IgD-negative memory B cell (primary cell): Measurements from ENCODE around the gene DPY19L3. TPM values are rescaled to one million over a fixed set of nuclear protein-coding genes. Genes with fewer than 3 reads are reported as not detected.
"Not testable (repeated sequence)": the region's sequence is repeated elsewhere in the genome, so short reads cannot be mapped to it uniquely, and the experiment has no call there.

Experiments used
- H3K27ac Mint-ChIP-seq, 3 donors: one replicate each; pipeline ENCODE4 v1.8.0; 2020 to 2022; ENCODE audit warnings: mild to moderate bottlenecking in 3 of 3, mixed read lengths in 3 of 3, moderate library complexity in 1 of 3
- H3K27me3 Mint-ChIP-seq: one replicate; pipeline ENCODE4 v1.8.0; 2021; ENCODE audit warnings: mixed read lengths
- H3K36me3 Mint-ChIP-seq: one replicate; pipeline ENCODE4 v1.8.0; 2020; ENCODE audit warnings: mild to moderate bottlenecking, mixed read lengths
- H3K4me1 Mint-ChIP-seq, 3 donors: one replicate each; pipeline ENCODE4 v1.8.0; 2020 to 2022; ENCODE audit warnings: mixed read lengths in 3 of 3, mild to moderate bottlenecking in 1 of 3
- H3K4me3 Mint-ChIP-seq, 4 donors: one replicate each; pipeline ENCODE4 v1.8.0; 2020 to 2022; ENCODE audit warnings: mild to moderate bottlenecking in 4 of 4, mixed read lengths in 4 of 4, moderate library complexity in 3 of 4
- H3K9me3 Mint-ChIP-seq, 3 donors: one replicate each; pipeline ENCODE4 v1.8.0; 2020 to 2021; ENCODE audit warnings: mixed read lengths in 3 of 3, mild to moderate bottlenecking in 1 of 3
- polyA plus RNA-seq: library from polyadenylated mRNA; unstranded; fragments of 300-500 nt; fragmentation: Illumina TruSeq; gene quantifications from one replicate; pipeline ENCODE4 v1.2.3, GENCODE V29; 2021

The DPY19L3 gene
- polyA plus RNA-seq, 1 donor from 2014 or later = 2.1 TPM

DNA sequence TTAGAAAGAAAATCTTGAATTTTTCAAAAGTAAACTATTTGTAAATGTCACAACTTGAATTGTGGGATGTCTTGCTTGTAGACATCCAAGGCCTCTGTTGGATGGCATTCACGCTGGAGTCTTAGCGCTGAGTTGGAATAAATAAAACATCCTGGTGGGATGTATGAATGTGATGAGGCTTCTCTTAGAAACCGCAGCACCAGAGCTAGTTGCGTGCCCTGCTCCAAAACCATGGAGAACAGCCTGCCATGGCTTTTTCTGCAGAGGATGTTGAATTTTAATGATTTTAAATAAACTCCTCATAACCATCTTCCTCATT, 70.4 kb downstream of the DPY19L3 start:
- Mint-ChIP-seq H3K27ac (no peak overlapping the region), H3K36me3 (peaks cover 12% of the 10 kb centered on the region), H3K9me3 (no peaks in the 10 kb centered on the region), H3K4me3 (no peak overlapping the region), H3K4me1 (no peaks in the 10 kb centered on the region), H3K27me3 (no peaks in the 10 kb centered on the region)

- no peak overlapping the region for H3K27ac Mint-ChIP-seq
- H3K9me3 Mint-ChIP-seq = no peaks in the 10 kb centered on the region
- H3K4me3 Mint-ChIP-seq = no peak overlapping the region
- H3K27me3 Mint-ChIP-seq = no peaks in the 10 kb centered on the region
- H3K4me1 Mint-ChIP-seq = no peaks in the 10 kb centered on the region
- peaks cover 29% of the 10 kb centered on the region for H3K36me3 Mint-ChIP-seq
Observed at GRCh38 chr19:32480321-32480720, 74.8 kb downstream of the DPY19L3 start.

- H3K27ac Mint-ChIP-seq = no peak overlapping the region
- H3K9me3 Mint-ChIP-seq = no peaks in the 10 kb centered on the region
- peaks cover 28% of the 10 kb centered on the region for H3K36me3 Mint-ChIP-seq
- no peaks in the 10 kb centered on the region for H3K27me3 Mint-ChIP-seq
- H3K4me3 Mint-ChIP-seq = no peak overlapping the region
- H3K4me1 Mint-ChIP-seq = no peaks in the 10 kb centered on the region
Observed at GRCh38 chr19:32483574-32483973, 78.0 kb downstream of the DPY19L3 start.

- H3K27me3 Mint-ChIP-seq = no peaks in the 10 kb centered on the region
- H3K4me3 Mint-ChIP-seq = no peak overlapping the region
- H3K36me3 Mint-ChIP-seq = peaks cover 6% of the 10 kb centered on the region
- peaks cover 0 to 11% (median 3%) of the 10 kb centered on the region in 3 donors for H3K9me3 Mint-ChIP-seq
- no peak overlapping the region for H3K27ac Mint-ChIP-seq
- no peaks in the 10 kb centered on the region for H3K4me1 Mint-ChIP-seq
Observed at GRCh38 chr19:32489971-32490370, 84.4 kb downstream of the DPY19L3 start.

GRCh38 chr19:32497391-32497790, 91.8 kb downstream of the DPY19L3 start:
- Mint-ChIP-seq H3K4me3 (no peak overlapping the region), H3K27me3 (peaks cover under 1% of the 10 kb centered on the region), H3K9me3 (peaks cover 0 to 9% (median 2%) of the 10 kb centered on the region in 3 donors), H3K27ac (no peak overlapping the region), H3K4me1 (no peaks in the 10 kb centered on the region), H3K36me3 (no peaks in the 10 kb centered on the region)

GRCh38 chr19:32498648-32499200, 93.2 kb downstream of the DPY19L3 start:
- Mint-ChIP-seq H3K4me1 (no peaks in the 10 kb centered on the region), H3K9me3 (peaks cover 0 to 9% (median 2%) of the 10 kb centered on the region in 3 donors), H3K4me3 (no peak overlapping the region), H3K27ac (no peak overlapping the region), H3K36me3 (no peaks in the 10 kb centered on the region), H3K27me3 (peaks cover 1% of the 10 kb centered on the region)

DNA sequence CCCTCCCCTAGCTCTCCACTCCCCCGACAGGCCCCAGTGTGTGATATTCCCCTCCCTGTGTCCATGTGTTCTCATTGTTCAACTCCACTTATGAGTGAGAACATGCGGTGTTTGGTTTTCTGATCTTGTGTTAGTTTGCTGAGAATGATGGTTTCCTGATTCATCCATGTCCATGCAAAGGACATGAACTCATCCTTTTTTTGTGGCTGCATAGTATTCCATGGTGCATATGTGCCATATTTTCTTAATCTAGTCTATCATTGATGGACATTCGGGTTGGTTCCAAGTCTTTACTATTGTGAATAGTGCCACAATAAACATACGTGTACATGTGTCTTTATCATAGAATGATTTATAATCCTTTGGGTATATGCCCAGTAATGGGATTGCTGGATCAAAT, 106.9 kb downstream of the DPY19L3 start:
- H3K4me3 Mint-ChIP-seq, H3K36me3 Mint-ChIP-seq, H3K9me3 Mint-ChIP-seq, H3K27ac Mint-ChIP-seq, H3K27me3 Mint-ChIP-seq, H3K4me1 Mint-ChIP-seq: not testable (repeated sequence)

DNA sequence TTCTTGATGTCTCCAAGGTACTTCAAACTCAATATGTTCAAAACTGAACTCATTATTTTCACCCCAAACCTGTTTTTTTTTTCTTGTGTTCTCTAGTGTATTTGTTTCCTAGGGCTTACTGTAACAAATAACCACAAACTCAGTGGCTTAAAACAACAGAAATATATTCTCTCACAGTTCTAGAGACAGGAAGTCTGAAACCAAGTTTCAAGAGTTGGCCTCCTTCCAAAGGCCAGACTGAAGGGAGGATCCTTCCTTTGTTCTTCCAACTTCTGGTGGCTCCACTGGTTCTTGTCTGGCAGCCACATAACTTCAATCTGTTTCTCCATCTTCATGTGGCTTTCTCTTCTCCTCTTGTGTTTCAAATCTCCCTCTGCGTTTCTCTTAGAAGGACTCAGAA, 113.5 kb downstream of the DPY19L3 start:
- Mint-ChIP-seq H3K36me3 (peaks cover 2% of the 10 kb centered on the region), H3K4me1 (peaks cover 0 to 9% (median 2%) of the 10 kb centered on the region in 3 donors), H3K9me3 (peaks cover 0 to 7% (median 3%) of the 10 kb centered on the region in 3 donors), H3K4me3 (no peak overlapping the region), H3K27ac (peak overlapping the region in 1 of 3 donors; percentile 15), H3K27me3 (peaks cover 3% of the 10 kb centered on the region)

DNA sequence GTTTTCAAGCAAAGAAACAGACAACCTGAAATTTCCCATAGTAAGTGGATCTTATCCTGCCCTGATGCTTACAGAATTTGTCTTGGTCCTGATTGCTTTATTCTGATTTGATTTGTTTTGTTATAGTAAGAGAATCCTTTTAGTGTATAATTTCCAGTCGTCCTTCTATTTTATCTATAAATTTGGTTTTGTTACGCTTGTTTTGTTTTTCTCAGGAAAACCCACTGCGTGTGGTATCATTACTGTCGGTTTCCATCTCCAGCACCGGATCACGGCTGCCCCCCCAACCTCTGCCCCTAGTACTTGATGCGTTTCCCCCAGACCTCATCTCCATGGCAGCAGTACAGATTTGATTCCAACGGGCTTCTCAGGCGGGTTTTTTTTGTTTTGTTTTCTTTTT, 117.4 kb downstream of the DPY19L3 start:
- Mint-ChIP-seq H3K27ac (no peak overlapping the region), H3K4me1 (peaks cover 0 to 9% (median 2%) of the 10 kb centered on the region in 3 donors), H3K27me3 (peaks cover 5% of the 10 kb centered on the region), H3K36me3 (peaks cover 2% of the 10 kb centered on the region), H3K9me3 (peaks cover 0 to 1% (median under 1%) of the 10 kb centered on the region in 3 donors), H3K4me3 (no peak overlapping the region)

GRCh38 chr19:32526895-32527294, 121.3 kb downstream of the DPY19L3 start:
- Mint-ChIP-seq H3K27me3 (peaks cover 6% of the 10 kb centered on the region), H3K9me3 (peaks cover 5 to 9% (median 5%) of the 10 kb centered on the region in 3 donors), H3K27ac (no peak overlapping the region), H3K4me3 (no peak overlapping the region), H3K36me3 (peaks cover 2% of the 10 kb centered on the region), H3K4me1 (no peaks in the 10 kb centered on the region)

GRCh38 chr19:32530773-32531172, 125.2 kb downstream of the DPY19L3 start:
- peaks cover 6% of the 10 kb centered on the region for H3K27me3 Mint-ChIP-seq
- H3K4me3 Mint-ChIP-seq = peak overlapping the region in 1 of 4 donors; percentile 76
- peaks cover 2% of the 10 kb centered on the region for H3K36me3 Mint-ChIP-seq
- H3K27ac Mint-ChIP-seq = no peak overlapping the region
- H3K4me1 Mint-ChIP-seq = no peaks in the 10 kb centered on the region
- H3K9me3 Mint-ChIP-seq = peaks cover 7 to 16% (median 13%) of the 10 kb centered on the region in 3 donors

- Mint-ChIP-seq H3K36me3 (peaks cover 2% of the 10 kb centered on the region), H3K9me3 (peaks cover 9 to 16% (median 13%) of the 10 kb centered on the region in 3 donors), H3K4me3 (no peak overlapping the region), H3K27me3 (peaks cover 6% of the 10 kb centered on the region), H3K4me1 (no peaks in the 10 kb centered on the region), H3K27ac (no peak overlapping the region)
Observed at GRCh38 chr19:32532233-32532632, 126.7 kb downstream of the DPY19L3 start.

Other genes starting within 250 kb of the DPY19L3 start
- gene ZNF507, start 60.2 kb upstream of the DPY19L3 start, polyA plus RNA-seq = 6.9 TPM
- gene PDCD5, start 175.4 kb downstream of the DPY19L3 start, polyA plus RNA-seq = 101 TPM